Ascending aorta (tissue), 2 donors: ENCODE measurements around the gene RMDN2. TPM values are rescaled to one million over a fixed set of nuclear protein-coding genes. Genes with fewer than 3 reads are reported as not detected.
A peak's percentile ranks its signal among the peaks of the same experiment; 100 is the strongest.

Experiments used
- DNase-seq, 2 donors: peaks; one replicate each; pipeline ENCODE4 v3.0.0-alpha.2; 2019; ENCODE audit warnings: low spot score in 2 of 2
- H3K27ac ChIP-seq, 2 donors: fragments of 200-600 bp; sonication (generic); one replicate each; pipeline ENCODE4 v1.5.1; 2016 to 2017; ENCODE audit warnings: mild to moderate bottlenecking in 1 of 2
- H3K27me3 ChIP-seq: fragments of 200-600 bp; sonication (generic); one replicate; pipeline ENCODE4 v1.5.1; 2017
- H3K36me3 ChIP-seq, 2 donors: fragments of 200-600 bp; sonication (generic); one replicate each; pipeline ENCODE4 v1.5.1; 2016
- H3K4me1 ChIP-seq, 2 donors: fragments of 200-600 bp; sonication (generic); one replicate each; pipeline ENCODE4 v1.5.1; 2016 to 2017; ENCODE audit warnings: mild to moderate bottlenecking in 1 of 2
- H3K4me3 ChIP-seq, 2 donors: fragments of 200-600 bp; sonication (generic); one replicate each; pipeline ENCODE4 v1.5.1; 2016 to 2017; ENCODE audit warnings: mild to moderate bottlenecking in 1 of 2
- H3K9me3 ChIP-seq, 2 donors: fragments of 200-600 bp; sonication (generic); one replicate each; pipeline ENCODE4 v1.5.1; 2016
- CTCF ChIP-seq, 3 experiments: fragments of 200-600 bp in 2 of 3; fragments of 450-650 bp in 1 of 3; sonication (generic) in 2 of 3; IDR thresholded peaks; one replicate each; pipeline ENCODE4 v1.5.1; 2016 to 2019; ENCODE audit warnings: antibody characterized with exemption in 3 of 3, mild to moderate bottlenecking in 1 of 3, moderate library complexity in 1 of 3
- intact Hi-C: fragments of 100-400 bp; cut with DNase I; formaldehyde crosslinking; loops from one replicate; pipeline ENCODE4 v1.15.1; 2023
- total RNA-seq: library from RNA; depleted of rRNA; stranded (reverse); fragments of >200 nt; gene quantifications from one replicate; pipeline ENCODE4 v1.1.0, GENCODE V29; 2016

RMDN2 gene
- 0.21 TPM for total RNA-seq

DNA sequence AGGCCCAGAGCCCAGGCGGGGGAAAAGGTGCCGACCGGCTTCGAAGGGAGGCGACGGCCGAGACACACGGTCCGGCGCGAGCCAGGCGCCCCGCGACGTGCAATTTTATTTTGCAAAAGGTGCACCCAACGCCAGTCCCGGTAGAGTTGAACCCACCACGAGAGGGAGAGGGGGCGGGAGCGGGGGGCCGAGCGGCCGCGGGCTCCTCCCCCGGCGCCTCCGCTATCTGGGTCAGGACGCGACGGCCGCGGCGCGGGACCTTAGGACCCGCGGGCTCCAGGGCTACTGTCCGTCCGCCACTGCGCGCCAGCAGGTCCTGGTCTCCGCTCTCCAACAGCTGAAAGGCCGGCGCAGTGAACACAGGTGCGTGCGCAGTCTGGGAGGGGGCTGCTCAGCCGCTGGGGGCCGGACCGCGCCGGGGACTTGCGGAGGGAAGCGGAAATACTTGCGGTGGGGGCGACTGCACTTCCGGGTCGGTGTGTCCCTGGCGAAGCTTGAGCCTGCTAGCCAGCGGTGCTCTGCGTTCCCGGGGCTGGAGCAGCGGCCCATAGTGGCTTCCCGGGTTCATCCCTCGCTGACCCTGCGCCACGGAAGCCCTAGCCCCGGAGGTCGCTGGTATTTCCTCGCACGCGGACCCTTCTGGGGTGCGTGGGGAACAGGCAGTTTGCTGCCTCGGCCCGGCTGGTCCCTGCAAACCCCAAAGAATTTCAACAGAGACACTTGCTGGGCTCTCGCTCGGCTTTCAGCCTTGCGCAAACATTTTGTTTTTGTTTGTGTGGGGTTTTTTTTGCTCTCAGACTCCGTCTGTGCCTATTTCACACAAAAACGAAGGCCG is at the start of gene RMDN2:
TSS of gene RMDN2 (plus strand) at position 225 of the 835 bp plus-strand sequence. CDS start 3,991 bp downstream, outside the sequence.
- intact Hi-C loops, result no loop called here
- Histone ChIP-seq H3K36me3 (no peaks in the 10 kb centered on the region), H3K27me3 (no peaks in the 10 kb centered on the region), H3K4me3 (peak within 1 kb of the TSS; percentile 83 to 84), H3K4me1 (peaks cover 0 to 7% of the 10 kb centered on the region in 2 donors), H3K9me3 (no peaks in the 10 kb centered on the region), H3K27ac (peak within 1 kb of the TSS; percentile 88 to 91)
- no peak for TF ChIP-seq CTCF (IDR thresholded peaks at IDR 0.05)
- DNase-seq, result peak; percentile 49 to 91

DNA sequence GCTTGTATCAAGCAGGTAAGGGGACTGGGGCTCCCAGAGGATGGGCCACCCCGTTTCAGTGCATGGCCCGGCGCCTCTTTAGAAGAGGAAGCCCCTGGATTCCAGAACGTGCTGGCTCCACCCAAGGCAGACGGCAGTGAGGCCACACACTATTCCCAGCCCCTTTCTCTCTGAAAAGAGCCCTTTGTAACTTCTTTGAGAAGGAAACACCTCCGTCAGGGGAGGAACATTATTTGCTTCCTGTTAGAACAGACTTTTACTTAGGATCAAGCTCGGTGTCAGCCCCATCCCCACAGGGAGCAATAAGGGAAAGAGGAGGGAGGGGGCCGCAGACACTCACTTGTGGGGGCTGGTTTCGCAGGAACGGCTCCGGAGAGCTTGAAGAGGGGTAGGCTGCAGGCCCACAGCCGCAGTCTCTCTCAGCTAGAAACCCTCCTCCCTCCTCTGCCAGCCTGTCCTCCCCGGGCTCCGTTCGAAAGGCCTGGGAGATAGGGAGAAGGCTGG is 49.6 kb upstream of the RMDN2 start:
- Histone ChIP-seq H3K27me3 (no peaks in the 10 kb centered on the region), H3K9me3 (no peaks in the 10 kb centered on the region), H3K36me3 (no peaks in the 10 kb centered on the region), H3K27ac (no peak overlapping the region), H3K4me3 (no peak overlapping the region), H3K4me1 (peaks cover 0 to 6% of the 10 kb centered on the region in 2 donors)
- DNase-seq, result no peak
- no peak for TF ChIP-seq CTCF (IDR thresholded peaks at IDR 0.05)
- intact Hi-C loops, result no loop called here

DNA sequence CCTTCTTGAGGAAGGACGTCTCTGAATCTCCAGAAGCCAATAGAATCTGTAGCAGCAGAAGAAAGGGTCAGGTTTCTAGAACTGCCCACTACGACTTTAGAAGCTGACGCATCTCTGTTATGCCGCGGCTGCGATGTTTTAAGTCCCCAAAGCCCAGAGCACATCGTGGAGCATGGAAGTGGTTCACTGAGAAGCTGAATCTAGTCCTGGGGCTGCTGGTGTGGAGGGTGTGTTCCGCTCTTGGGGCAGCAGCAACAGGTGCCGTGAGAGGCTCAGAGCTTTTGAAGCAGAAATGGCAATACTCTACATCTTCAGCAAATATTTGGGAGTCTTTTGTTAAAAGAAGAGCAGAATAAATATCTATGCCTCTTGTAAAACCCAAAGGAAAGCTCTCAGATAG is 48.9 kb upstream of the RMDN2 start:
- Histone ChIP-seq H3K9me3 (no peaks in the 10 kb centered on the region), H3K4me3 (no peak overlapping the region), H3K36me3 (no peaks in the 10 kb centered on the region), H3K4me1 (peaks cover 0 to under 1% of the 10 kb centered on the region in 2 donors), H3K27me3 (no peaks in the 10 kb centered on the region), H3K27ac (no peak overlapping the region)
- TF ChIP-seq CTCF (IDR thresholded peaks at IDR 0.05), result no peak
- DNase-seq, result no peak
- intact Hi-C loops, result no loop called here

DNA sequence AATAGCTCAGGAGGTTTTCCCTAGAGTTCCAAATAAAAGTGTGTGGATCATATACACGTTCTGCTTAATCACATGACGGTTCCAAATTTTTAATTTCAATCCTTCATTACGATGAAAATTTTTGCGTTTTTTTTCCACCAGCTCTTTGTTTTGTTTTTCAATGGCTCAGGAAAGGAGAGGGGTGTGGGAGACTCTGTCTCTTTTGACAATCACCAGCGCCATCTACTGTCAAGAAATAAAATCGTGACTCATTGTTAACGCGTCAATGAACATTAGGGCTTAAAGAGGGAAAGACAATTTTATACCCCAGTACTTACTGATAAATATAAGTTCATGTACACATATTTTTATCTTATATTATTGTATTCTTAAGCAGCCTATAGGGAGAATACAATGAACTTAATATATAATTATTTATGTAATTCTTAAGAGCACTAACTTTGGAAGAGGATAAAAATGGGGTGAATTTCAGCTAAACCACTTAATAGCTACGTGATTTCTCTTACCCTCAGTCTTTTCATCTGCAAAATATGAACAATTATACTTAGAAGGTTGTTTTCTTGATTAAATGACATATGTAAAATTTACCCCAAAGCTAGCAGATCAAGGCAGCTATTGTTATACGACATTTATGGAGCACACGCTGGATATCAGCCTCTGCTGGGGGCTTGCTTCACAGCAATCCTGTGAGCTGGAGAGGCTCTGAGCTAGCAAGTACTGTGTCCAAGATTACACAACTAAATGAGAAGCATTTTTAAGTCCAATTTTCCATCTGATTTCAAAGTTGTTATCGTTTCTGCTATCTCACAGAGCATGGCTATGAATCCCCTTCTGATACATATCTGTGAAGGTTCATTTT is 47.4 kb upstream of the RMDN2 start:
- H3K4me1 ChIP-seq, result no peaks in the 10 kb centered on the region
- no peak overlapping the region for H3K4me3 ChIP-seq
- H3K36me3 ChIP-seq, result no peaks in the 10 kb centered on the region
- peak; percentile 62 to 78 (median 73) for TF ChIP-seq CTCF (IDR thresholded peaks at IDR 0.05)
- DNase-seq, result no peak
- no peaks in the 10 kb centered on the region for H3K9me3 ChIP-seq
- intact Hi-C loops, result loop anchor here (1.0 kb wide), 3 partner anchors 45 to 481 kb away; no protein-coding TSS in a partner anchor
- no peaks in the 10 kb centered on the region for H3K27me3 ChIP-seq
- H3K27ac ChIP-seq, result no peak overlapping the region

GRCh38 chr2:37878536-37878935 is 46.6 kb upstream of the RMDN2 start:
- Histone ChIP-seq H3K9me3 (no peaks in the 10 kb centered on the region), H3K27ac (no peak overlapping the region), H3K36me3 (no peaks in the 10 kb centered on the region), H3K27me3 (no peaks in the 10 kb centered on the region), H3K4me3 (no peak overlapping the region), H3K4me1 (no peaks in the 10 kb centered on the region)
- DNase-seq, result no peak
- TF ChIP-seq CTCF (IDR thresholded peaks at IDR 0.05), result no peak
- intact Hi-C loops, result no loop called here
